G401 (cell line): Measurements from ENCODE around the gene ADCY1. TPM values are rescaled to one million over a fixed set of nuclear protein-coding genes. Genes with fewer than 3 reads are reported as not detected.
"Not testable (repeated sequence)": the region's sequence is repeated elsewhere in the genome, so short reads cannot be mapped to it uniquely, and the experiment has no call there.

Experiments
- DNase-seq: peaks from one replicate; pipeline ENCODE4 v3.0.0-alpha.2; 2015; ENCODE audit warnings: low spot score
- in situ Hi-C: cut with HindIII; loops from 2 replicates; pipeline ENCODE4 v1.10.0; 2016; ENCODE audit warnings: low sequenced_read_pairs, mixed read lengths
- total RNA-seq: library from RNA; depleted of rRNA; stranded (reverse); fragments of >200 nt; shearing (Covaris generic); gene quantifications from 2 replicates; pipeline ENCODE4 v1.2.3, GENCODE V29; 2014

Gene ADCY1
- total RNA-seq, 1 experiment from 2014 or later = 0.14 TPM

DNA sequence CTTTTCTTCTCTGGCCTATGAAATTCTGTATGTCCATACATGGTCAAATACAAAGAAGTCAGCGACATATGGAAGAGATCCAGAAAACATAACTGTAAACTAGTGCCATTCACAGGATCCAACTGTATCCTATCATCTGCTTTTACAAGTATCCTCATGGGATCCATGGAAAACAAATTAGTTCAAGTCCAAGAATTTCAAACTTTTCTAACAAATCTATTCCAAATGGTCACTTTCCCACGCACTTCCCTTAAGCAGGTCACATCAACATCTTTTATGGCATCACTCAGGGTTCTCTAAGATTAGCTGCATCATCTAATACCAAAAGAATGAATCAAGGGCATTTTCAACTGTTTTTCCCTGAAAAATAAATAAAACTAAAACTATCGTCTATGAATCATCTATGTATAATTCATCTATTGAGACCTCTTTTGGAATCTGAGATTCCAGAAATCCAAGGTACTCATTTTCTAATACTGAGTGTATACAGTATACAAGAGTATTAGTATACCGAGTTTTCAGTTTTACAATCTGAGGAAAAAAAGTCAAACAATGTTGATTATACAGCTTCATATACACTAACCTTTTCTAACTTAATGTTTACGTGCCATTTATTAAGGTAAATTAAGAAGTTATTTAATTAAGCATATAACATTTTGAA is 187.5 kb downstream of the ADCY1 start:
- in situ Hi-C loops, DNase-seq: not testable (repeated sequence)

DNA sequence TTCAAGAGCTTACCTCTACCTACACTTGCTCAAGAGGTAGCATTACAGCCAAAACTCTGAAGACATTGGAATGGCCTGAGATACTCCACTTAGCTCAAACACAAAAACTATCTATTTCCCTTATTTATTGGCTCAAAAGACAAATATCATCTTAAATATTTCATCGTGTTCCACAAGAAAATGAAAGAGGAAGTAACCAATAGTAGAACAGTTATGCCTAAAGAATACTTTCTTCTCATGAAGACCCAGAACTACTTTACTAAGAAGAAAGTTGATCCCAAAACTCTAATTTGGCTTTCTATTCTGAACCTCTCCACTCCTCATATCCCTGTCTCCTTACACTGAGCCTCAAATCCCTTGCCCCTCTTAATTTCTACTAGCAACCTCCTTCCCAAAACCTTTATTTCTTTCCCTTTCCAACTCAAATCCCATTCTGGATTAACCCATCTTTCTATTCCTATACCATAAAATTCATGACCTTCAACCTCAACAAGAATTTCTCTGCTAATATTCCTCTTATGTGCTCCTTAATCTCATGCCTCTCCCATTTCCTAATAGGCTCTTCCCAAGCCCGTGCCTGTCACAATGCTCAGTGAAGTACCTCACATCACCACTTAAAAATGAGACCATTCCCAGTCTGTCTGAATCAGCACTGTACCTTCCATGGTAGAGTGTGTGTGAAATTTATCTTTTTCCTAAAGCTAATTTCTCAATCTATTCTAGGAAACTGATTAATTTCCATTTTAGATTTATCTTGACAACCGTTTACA is 188.2 kb downstream of the ADCY1 start:
- in situ Hi-C loops = not testable (repeated sequence)

DNA sequence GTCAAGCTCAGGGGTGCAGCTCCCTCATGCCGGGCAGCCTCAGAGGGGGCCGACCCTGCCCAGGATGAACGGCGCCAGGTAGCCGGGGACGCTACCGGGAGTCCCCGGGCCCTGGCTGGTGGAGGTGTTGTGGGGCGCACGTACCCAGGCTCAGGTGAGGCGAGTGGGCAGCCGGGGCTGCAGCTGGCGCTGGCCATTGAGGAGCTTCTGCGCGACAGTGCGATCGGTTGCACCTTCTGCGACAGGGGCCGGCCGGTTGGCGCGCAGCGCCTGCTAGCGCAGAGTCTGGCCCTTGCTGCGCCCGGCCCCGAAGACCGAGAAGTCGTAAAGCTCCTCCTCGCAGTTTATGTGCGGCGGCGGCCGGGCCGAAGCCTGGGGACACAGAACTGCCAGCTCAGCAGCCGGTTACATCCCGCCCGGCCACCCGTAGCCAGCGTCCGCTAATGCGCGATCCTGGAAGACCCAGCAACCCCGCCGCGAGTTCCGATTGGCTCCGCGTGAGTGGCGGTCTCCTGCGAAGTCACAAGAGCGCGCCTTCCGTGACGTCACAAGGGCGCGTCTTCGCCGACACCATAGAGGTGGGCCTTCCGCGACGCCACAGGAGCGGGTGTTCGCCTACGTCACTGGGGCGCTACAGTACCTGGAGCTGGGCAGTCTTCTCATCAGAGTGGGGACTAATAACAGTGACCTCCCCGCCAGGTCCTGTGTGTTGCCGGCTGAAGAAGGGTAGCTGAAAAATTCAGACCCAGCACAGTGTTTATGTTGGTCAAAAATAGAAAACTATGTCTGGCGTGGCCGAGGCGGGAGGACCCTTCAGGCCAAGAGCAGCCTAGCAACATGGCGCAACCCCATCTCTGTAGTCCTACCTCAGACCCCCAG is 194.6 kb downstream of the ADCY1 start:
- peak; percentile 97 for DNase-seq
- in situ Hi-C loops = not testable (repeated sequence)

More for the DNA sequence above, 188.2 kb downstream of the ADCY1 start:
- not testable (repeated sequence) for DNase-seq

DNA sequence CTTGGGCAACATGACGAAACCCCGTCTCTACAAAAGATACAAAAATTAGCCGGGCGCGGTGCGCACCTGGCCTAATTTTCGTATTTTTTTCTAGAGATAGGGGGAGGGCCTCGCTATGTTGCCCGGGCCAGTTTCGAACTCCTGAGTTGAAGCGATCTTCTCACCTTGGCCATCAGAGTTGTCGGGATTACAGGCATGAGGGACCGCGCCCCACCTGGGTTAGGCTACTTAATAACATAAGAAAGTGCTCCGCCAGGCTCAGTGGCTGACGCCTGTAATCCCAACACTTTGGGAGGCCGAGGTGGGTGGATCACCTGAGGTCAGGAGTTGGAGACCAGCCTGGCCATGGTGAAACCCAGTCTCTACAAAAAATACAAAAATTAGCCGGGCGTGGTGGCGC is 195.5 kb downstream of the ADCY1 start:
- in situ Hi-C loops, DNase-seq: not testable (repeated sequence)
